Epidermal melanocyte (primary cell): ENCODE data around the gene KIF2A.

ENCODE experiments used
- DNase-seq: peaks from one replicate; pipeline ENCODE4 v3.0.0; 2011; ENCODE audit warnings: low spot score; ENCODE audit not compliant: insufficient read length

Gene KIF2A

DNA sequence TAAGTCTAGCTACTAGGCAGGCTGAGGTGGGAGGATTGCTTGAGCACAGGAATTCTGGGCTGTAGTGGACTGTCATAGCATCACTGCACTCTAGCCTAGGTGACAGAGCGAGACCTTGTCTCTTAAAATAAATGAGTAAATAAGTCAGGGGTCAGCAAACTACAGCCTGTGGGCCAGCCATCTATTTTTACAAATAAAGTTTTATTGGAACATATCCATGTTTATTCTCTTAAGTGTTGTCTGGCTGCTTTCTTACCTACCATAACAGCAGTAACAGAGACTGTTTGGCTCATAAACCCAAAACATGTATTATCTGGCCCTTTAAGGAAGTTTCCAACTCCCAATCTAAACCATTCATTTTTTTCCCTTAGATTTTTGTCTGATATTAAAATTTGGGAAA, 68.1 kb downstream of the KIF2A start:
- DNase-seq = no peak

GRCh38 chr5:62375627-62376026, 69.6 kb downstream of the KIF2A start:
- no peak for DNase-seq

DNA sequence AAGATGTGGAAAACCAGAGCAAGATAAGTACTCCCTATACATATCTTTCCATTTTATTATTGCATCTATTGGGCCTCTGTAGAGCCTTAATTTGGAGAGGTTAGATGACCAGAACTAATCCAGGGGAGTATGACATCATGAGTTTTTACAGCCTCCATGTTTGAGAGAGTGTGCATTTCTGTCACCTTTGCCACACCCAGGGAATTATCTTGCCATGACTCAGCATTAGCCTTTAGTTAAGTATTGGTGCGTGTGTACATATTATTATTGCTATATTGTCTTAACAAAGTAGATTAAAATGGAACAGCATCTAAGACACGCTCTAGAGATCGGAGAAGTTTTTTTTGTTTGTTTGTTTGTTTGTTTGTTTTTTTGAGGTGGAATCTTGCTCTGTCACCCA, 70.1 kb downstream of the KIF2A start:
- no peak for DNase-seq

- DNase-seq = no peak
Observed at GRCh38 chr5:62385131-62385530, 79.1 kb downstream of the KIF2A start.

GRCh38 chr5:62385816-62386400, 79.9 kb downstream of the KIF2A start:
- DNase-seq = no peak

DNA sequence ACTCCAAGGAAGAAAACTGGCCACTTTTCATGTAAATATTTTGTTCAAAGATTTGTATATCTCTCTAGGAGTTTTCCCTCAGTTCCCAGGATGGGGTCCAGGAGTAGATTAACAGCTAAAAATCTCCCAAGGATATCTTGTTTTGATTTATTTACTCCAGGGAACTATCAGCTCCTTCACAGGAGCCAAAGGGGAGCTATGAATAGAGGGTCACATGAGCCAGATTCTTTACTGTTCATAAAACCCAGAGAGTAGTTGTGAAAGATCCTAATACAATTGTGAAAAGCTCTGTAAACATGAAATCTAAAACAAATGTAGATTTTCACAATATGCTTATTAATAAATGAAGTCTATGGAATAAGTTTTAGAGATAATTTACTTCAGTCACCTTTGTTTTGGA, 80.8 kb downstream of the KIF2A start:
- no peak for DNase-seq

DNA sequence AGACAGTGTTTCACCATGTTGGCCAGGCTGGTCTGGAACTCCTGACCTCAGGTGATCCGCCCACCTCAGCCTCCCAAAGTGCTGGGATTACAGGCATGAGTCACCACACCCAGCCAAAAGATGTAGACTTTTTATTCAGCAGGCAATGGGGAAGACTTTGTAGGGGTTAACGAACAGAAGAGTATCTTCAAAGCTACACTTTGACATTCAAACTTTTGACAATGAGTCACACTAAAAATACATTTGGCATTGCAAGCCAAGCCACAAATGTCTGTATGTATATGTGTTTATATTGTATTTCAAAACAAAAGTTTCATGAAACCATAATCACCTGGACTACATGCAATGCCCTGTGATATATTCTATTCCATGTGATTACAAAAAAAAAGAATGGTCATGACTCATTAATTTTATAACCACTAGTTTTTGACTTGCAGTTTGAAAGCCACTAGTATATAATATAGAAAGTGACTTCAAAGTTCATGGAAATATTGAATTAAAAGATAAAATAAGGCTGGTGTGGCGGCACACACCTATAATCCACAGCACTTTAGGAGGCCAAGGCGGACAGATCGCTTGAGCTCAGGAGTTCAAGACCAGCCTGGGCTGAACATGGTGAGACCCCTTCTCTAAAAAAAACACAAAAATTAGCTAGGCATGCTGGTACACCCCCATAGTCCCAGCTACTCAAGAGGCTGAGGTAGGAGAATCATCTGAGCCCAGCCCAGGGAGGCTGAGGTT, 89.4 kb downstream of the KIF2A start:
- no peak for DNase-seq

DNA sequence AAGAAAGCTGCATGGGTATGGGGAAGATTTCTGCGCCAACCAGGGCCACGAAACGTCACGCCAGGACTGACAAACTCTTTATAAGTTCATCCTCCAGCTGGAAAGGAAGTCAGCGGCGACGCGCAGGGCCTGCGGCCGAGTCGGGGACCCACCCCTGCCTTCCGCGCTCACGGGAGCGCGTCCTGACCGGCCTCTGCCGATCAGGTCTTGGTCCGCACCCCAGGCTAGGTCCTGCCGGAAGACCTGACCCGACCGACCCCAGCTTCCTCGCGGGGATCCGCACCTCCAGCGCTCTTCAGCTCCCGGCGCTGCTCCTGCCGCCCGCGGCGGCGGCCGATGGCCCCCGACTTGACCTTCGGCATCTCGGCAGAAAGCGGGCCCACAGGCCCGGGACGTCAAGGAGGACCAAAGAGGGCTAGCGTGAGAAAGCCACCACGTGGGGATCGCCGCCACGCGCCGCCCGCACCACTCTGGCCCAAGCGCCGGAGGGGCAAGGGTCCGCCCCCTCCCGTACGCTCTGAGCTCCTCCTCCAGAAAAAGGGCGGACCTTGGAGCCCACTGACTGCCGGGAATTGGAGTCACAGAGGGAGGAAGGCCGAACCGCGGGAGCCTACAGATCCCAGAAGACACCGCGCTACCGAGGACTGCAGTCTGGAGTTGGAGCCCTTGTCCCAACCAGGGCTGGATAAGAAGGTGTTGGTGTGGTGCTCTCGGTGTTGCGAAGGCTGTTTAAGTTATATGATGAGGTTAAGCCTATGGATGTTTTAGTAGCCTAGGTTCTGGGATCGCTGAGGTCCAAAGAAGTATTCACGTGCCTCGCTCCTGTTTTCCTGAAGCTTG, 97.6 kb downstream of the KIF2A start, which contains the start of gene DIMT1:
DIMT1 (minus strand) TSS at position 495 of the 840 bp plus-strand sequence; CDS start at position 362, 133 bp downstream.
- DNase-seq = peak; percentile 87

DNA sequence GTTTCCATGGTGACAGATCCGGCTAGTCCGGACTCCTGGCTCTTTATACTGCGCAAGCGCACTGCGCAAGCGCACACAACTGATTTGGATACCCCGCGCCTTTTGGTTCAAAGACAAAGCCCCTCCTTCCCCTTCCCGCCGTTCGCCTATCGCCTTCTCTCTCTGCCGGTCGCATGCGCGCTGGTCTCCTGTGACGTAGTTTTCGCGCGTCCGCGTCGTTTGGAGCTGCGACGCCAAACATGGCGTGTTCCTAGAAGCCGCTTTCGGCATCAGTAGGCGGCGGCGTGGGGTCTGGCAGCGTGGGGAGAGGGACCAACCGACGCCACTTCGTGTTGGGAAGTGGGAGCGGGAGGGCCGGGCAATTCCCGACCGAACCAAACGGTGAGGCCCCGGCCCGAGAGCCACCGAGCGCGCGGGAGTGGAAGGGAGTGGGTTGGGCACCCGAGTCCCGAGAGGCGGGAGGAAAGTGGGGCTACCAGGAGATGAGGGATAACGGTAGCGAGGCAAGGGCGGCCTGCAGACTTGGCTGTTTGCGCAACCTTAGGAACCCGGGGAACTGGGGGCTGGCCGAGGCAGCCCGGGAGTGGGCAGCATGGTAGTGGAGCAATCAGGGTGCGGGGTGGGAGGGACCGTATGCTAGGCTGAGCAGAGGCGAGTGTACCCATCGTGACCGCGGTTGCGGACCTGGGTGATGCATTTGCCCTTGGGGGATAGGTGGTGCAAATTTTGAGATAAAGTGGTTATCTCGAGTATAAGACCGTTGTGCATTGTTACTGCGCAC, 106.7 kb downstream of the KIF2A start, which contains the start of gene IPO11:
IPO11 (plus strand) TSS at position 215 of the 781 bp plus-strand sequence. CDS start 24,517 bp downstream, outside the sequence.
- peak; percentile 87 for DNase-seq

DNA sequence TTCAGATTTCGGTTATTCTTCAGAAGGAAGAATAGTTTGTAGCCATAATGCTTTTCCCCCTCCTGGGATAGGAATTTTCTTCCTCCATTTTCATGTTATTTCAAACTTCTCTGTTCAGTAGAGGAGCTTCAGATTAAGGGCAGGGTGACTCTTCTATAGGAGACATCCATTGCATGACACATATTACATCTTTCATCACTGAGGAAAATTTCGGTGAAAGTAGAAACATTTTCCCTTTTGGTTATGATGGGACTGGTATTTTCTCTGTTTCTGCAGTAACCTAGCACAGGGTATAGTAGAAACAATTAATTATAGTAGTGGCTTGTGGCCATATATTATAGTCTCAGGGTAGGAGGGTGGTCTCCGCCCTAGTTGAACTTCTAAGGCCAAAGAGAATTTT, 107.7 kb downstream of the KIF2A start:
- DNase-seq = no peak

DNA sequence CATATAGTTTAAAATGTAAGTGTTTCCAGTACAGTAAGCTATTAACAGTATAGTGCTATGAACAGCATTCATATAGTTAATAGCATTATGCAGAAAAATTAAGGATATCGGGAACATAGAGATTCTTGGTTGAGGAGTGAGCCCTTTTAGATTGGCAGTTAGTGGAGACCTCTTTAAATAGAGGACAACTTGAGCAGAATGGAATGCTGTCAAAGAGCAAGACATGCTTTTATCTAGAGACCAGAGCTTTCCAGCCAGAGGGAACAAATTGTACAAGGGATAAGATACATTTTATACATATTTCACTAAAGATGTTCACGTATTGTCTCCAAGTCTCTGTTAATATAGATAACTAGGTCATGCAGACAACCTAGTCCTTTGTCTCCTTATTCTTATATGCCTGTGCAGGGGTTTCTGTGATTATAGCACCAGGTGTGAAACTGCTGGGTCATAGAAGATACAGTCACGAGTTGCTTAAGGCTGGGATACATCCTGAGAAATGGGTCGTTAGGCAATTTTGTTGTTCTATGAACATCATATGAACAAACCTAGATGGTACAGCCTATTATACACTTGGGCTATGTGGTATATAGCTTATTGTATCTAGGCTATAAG, 112.6 kb downstream of the KIF2A start:
- no peak for DNase-seq

GRCh38 chr5:62419609-62420008, 113.6 kb downstream of the KIF2A start:
- no peak for DNase-seq

DNA sequence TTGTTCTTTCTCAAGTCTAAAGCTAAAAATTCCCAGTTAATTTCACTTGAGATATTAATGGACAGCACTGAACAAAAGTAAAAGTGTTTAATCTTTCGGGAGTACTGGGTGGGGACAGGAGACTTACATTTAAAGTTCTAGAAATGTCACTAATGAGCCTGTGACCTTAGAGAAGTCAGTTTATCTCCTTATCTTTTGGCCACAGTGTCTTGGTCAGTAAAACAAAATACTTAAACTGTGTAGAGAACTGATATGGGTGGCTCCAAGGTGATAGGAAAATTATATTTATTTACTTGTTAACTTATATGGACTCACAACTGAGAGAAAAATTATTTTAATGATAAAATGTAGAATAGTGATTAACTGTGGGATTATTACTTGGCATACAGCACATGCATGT, 115.4 kb downstream of the KIF2A start:
- no peak for DNase-seq

- DNase-seq = no peak
Observed at GRCh38 chr5:62424763-62425162, 118.8 kb downstream of the KIF2A start.

GRCh38 chr5:62431735-62432620, 126.0 kb downstream of the KIF2A start:
- no peak for DNase-seq

DNA sequence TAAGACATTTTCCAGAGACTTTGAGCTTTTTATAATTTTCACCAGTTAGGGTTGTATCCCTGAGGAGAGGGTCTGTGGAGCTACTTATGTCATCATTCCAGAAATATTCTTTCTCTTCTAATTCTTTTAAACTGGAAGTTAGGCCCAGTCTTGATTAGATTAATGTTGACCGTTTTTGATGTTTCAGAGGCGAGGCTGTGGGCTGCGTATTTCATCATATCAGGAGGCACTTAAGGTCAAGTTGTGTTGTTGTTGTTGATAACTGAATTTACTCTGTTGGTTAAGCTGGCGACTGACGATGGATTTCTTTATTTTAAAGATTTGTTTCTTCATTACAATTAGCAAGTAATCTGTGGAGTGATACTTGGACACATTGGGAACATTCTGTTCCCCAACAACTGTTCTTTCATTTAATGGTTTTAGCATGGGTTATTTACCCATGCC, 126.6 kb downstream of the KIF2A start:
- DNase-seq = no peak
